T1000 (cell line): ENCODE measurements around the gene ETV2.
"Not testable (repeated sequence)": the region's sequence is repeated elsewhere in the genome, so short reads cannot be mapped to it uniquely, and the experiment has no call there.

Source experiments
- DNase-seq: peaks from one replicate; lab custom pipeline; 2025; ENCODE audit warnings: mixed read lengths; lab: John Stamatoyannopoulos, UW

ETV2 gene

GRCh38 chr19:35641515-35642151 is at the start of gene ETV2:
Gene ETV2 (plus strand): TSS chr19:35641745. CDS start chr19:35642461, 716 bp downstream.
- DNase-seq: no peak

- DNase-seq: no peak
These were observed 49.3 kb upstream of the ETV2 start for GRCh38 chr19:35592226-35592625.

GRCh38 chr19:35595026-35595425 is 46.5 kb upstream of the ETV2 start:
- DNase-seq: not testable (repeated sequence)

- DNase-seq: no peak
These were observed 45.6 kb upstream of the ETV2 start for GRCh38 chr19:35595928-35596327.

GRCh38 chr19:35596366-35596999 is 45.1 kb upstream of the ETV2 start:
- DNase-seq: no peak

GRCh38 chr19:35601971-35602370 is 39.6 kb upstream of the ETV2 start:
- no peak for DNase-seq

- DNase-seq: not testable (repeated sequence)
These were observed 37.1 kb upstream of the ETV2 start for GRCh38 chr19:35604436-35604835.

- DNase-seq: not testable (repeated sequence)
These were observed 34.4 kb upstream of the ETV2 start for GRCh38 chr19:35607170-35607569.

- no peak for DNase-seq
These were observed 33.9 kb upstream of the ETV2 start for GRCh38 chr19:35607661-35608060.

- no peak for DNase-seq
These were observed 33.3 kb upstream of the ETV2 start for GRCh38 chr19:35608251-35608650.

- no peak for DNase-seq
These were observed 31.6 kb upstream of the ETV2 start for GRCh38 chr19:35609851-35610353.

- no peak for DNase-seq
These were observed 29.4 kb upstream of the ETV2 start for GRCh38 chr19:35612224-35612558.

- peak; percentile 88 for DNase-seq
These were observed 28.8 kb upstream of the ETV2 start, which contains the start of gene HAUS5 for GRCh38 chr19:35612559-35613321. Gene HAUS5 (plus strand): TSS chr19:35612735. CDS start chr19:35612795, 60 bp downstream.

GRCh38 chr19:35613574-35613973 is 28.0 kb upstream of the ETV2 start:
- DNase-seq: no peak

- DNase-seq: no peak
These were observed 26.5 kb upstream of the ETV2 start for GRCh38 chr19:35615036-35615435.

GRCh38 chr19:35618857-35619256 is 22.7 kb upstream of the ETV2 start:
- DNase-seq: no peak

- no peak for DNase-seq
These were observed 22.1 kb upstream of the ETV2 start for GRCh38 chr19:35619290-35619923.

GRCh38 chr19:35620001-35620400 is 21.5 kb upstream of the ETV2 start:
- DNase-seq: no peak

GRCh38 chr19:35621708-35622107 is 19.8 kb upstream of the ETV2 start:
- DNase-seq: no peak

- no peak for DNase-seq
These were observed 18.8 kb upstream of the ETV2 start for GRCh38 chr19:35622750-35623149.

GRCh38 chr19:35623327-35624010 is 18.1 kb upstream of the ETV2 start:
- no peak for DNase-seq

- DNase-seq: no peak
These were observed 13.3 kb upstream of the ETV2 start for GRCh38 chr19:35628264-35628564.
